ENCODE results near the gene ADI1.

Gene ADI1

DNA sequence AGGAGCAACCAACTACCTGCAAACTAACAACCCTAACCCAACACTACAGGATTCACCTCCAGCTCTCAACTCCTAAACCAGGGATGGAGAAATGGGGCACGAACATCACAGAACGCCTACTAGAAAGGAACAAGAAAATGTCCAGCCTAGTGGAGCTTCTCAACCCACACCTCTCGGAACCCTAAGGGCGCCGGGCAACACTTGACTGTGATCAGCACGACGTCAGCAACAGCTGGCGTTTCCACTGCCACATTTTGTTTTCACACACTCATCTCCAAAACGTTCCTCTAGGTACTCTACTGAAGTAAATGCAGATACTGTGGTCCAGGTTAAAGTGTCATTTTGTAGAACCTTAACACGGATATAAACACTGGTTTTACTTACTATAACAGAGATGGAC is 34.6 kb upstream of the ADI1 start:
- no peak for DNase-seq (ENCODE audit: low read depth)
- TF ChIP-seq, protein P1, sequence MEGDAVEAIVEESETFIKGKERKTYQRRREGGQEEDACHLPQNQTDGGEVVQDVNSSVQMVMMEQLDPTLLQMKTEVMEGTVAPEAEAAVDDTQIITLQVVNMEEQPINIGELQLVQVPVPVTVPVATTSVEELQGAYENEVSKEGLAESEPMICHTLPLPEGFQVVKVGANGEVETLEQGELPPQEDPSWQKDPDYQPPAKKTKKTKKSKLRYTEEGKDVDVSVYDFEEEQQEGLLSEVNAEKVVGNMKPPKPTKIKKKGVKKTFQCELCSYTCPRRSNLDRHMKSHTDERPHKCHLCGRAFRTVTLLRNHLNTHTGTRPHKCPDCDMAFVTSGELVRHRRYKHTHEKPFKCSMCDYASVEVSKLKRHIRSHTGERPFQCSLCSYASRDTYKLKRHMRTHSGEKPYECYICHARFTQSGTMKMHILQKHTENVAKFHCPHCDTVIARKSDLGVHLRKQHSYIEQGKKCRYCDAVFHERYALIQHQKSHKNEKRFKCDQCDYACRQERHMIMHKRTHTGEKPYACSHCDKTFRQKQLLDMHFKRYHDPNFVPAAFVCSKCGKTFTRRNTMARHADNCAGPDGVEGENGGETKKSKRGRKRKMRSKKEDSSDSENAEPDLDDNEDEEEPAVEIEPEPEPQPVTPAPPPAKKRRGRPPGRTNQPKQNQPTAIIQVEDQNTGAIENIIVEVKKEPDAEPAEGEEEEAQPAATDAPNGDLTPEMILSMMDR (conservative IDR thresholded peaks at IDR 0.05; ENCODE audit: low read length), result no peak
- H3K4me3 ChIP-seq (ENCODE audit: low read length), result no peak overlapping the region

DNA sequence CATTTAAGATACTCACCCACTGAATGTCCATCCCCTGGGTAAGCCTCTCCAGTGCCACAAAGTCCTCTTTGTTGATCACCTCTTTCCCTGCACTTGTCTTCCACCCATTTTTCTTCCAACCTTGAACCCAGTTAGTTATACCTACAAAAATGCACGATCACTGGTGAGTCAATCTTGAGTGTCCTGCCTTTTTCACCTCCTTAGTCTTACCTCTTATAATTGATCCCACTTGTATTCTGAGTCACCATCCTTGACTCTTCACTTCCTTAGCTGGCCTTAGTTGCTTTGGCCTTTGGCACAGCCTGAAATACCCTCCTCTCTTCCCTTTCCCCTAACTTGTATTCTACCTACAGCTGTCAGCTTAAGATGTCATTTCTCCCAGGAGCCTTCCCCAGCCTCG is 28.6 kb upstream of the ADI1 start:
- TF ChIP-seq, protein P1 (conservative IDR thresholded peaks at IDR 0.05; ENCODE audit: low read length), result no peak
- no peak overlapping the region for H3K4me3 ChIP-seq (ENCODE audit: low read length)
- no peak for DNase-seq (ENCODE audit: low read depth)

DNA sequence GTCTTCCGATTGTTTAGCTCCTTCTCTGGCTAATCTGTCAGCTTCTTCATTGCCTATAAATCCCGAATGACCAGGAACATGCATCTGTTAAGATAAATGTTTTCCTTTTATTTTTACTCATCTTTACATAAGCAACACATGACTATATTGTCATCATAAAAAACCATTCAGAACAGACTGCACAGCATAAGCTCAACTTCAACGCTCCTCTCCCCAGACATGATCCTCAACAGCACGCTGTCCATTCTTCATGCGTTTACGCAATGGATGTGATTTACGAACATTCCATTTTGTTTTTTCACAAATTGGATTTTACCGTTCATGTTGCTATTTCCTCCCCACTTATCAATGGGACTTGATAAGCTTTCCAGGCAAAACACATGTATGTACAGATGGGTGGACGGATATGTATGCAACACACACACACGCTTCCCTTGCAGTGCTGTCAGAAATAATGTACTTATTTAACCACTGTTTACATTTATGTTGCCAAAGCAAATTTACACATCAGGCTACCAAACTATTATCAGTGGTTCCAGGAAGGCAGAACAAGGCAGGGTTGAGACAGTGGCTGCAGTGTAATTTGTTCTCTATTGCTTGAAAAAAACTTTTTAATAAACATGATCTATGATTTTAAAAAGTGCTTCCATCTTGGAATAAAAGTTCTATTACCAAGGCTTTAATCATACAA is 26.6 kb upstream of the ADI1 start:
- no peak overlapping the region for H3K4me3 ChIP-seq (ENCODE audit: low read length)
- DNase-seq (ENCODE audit: low read depth), result no peak
- TF ChIP-seq, protein P1 (conservative IDR thresholded peaks at IDR 0.05; ENCODE audit: low read length), result no peak

DNA sequence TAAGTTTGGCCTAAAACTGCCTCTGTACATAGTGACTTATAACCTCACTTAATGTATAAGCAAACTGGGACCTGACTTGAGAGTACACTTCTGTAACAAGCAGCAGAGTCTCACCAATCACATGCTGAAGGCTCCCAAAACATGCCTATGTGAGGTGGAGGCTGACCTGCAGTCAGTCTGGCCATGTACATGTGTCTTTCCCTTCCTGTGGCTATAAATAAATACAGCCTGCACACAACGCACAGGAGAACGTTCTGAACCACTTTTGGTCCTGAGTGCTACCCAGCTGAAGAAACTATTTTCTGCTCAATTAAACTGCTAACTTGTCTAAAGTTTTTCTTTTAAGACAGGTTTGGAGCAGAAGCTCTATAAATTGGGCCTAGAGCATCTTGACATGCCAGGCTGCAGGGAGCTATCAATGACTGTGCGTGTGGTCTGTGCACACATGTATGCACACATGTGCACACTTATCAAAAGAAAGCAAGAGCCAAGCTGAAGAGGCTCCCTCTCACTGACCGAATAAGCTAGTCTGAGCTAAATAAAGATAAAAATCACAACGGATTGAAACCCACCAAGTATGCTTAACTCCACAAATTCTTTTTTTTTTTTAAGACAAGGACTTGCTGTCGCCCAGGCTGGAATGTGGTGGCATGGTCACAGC is 23.8 kb upstream of the ADI1 start:
- TF ChIP-seq, protein P1 (conservative IDR thresholded peaks at IDR 0.05; ENCODE audit: low read length), result no peak
- DNase-seq (ENCODE audit: low read depth), result no peak

DNA sequence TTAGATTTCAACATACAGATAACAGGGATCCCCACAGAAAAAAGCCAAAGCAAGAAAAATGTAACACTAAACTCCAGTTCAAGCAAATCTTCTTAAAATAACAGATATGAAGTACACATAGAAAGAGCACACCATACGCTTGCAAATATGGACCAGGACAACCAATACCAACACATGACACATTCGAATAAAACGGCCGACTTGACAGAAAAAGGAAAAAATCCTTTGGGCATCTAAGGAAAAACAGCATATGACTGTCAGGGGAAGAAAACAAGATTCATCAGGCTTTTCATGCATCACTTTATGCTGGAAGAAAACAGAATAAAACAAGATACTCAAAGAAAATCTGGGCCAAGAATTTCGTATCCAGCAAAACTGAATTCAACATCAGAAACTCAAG is 22.8 kb upstream of the ADI1 start:
- DNase-seq (ENCODE audit: low read depth), result no peak
- TF ChIP-seq, protein P1 (conservative IDR thresholded peaks at IDR 0.05; ENCODE audit: low read length), result no peak
- no peak overlapping the region for H3K4me3 ChIP-seq (ENCODE audit: low read length)

More for the DNA sequence above, 23.8 kb upstream of the ADI1 start:
- no peak overlapping the region for H3K4me3 ChIP-seq (ENCODE audit: low read length)

DNA sequence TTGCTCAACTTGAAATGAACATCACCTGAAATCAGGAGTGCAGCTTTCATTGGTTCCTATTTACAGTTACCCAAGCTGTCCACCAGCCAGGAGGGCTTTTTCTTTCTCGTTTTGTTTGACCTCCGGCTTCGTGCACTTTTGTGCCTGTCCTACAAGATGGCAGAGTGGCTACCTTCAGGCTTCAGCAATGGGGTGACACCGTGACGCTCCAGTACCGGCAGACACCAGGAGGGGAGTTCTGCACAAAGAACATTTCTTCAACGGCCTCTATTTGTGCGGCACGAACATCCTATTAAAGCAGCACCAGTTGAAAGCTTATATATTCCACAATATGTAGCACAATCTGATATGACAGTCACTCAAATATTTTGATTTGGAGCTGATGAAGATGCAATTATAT is 20.5 kb upstream of the ADI1 start:
- no peak overlapping the region for H3K4me3 ChIP-seq (ENCODE audit: low read length)
- TF ChIP-seq, protein P1 (conservative IDR thresholded peaks at IDR 0.05; ENCODE audit: low read length), result no peak

More for the DNA sequence above, 20.5 kb upstream of the ADI1 start:
- no peak for DNase-seq (ENCODE audit: low read depth)

Data from AG10803 (cell line).